HG02973 (cell line): ENCODE measurements around the gene ABTB2.
A peak's percentile ranks its signal among the peaks of the same experiment; 100 is the strongest.

ENCODE experiments used
- ATAC-seq: cut with Tn5 transposase; IDR thresholded peaks from one replicate; pipeline ENCODE4 v1.9.1; 2021; ENCODE audit warnings: moderate library complexity; ENCODE audit not compliant: unreplicated experiment

The ABTB2 gene

DNA sequence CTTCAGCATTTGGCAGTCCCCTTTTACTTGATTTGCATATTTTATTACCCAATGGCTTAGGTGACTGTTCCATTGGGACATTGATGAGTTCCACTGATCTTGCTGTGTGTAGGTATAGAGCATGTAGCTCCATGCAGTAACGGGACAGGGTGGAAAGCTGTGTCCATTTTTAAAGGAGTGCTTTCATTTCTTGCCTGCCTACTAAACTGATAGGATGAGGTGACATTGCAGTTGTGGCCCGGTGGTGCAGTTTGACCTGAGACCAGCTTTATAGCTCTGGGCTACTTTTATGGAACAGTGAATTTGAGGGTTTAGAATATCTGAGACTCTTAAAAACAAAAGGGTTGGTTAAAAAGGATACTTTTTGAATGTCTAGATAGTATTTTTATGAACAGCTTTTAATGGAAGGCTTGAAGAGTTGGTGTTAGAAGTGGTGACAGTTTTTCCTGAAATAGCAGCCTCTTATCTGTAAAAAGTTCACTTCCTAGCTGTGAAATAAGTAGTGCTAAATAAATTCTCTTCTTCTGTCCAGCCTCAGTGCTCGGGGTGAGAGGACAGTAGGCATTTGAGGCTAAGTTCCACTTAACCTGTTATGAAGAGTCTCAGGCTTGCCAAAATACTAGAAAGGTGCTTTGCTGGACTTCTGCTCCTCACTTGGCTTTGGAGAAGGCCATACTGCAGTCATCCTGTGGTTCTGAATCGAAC, 225.4 kb downstream of the ABTB2 start:
- ATAC-seq: no peak

DNA sequence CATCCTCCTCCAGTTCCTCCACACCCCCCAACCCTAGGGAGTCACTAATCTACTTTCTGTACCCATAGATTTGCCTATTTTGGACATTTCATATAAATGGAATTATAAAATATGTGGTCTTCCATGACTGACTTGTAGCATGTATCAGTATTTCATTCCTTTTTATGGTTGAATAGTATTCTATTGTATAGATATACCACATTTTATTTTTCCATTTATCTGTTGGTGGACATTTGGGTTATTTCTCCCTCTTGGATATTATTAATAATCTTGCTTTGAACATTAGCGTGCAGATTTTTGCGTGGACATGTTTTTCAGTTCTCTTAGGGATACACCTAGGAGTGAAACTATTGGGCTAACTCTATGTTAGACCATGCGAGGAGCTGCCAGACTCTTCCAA, 229.0 kb downstream of the ABTB2 start:
- no peak for ATAC-seq

DNA sequence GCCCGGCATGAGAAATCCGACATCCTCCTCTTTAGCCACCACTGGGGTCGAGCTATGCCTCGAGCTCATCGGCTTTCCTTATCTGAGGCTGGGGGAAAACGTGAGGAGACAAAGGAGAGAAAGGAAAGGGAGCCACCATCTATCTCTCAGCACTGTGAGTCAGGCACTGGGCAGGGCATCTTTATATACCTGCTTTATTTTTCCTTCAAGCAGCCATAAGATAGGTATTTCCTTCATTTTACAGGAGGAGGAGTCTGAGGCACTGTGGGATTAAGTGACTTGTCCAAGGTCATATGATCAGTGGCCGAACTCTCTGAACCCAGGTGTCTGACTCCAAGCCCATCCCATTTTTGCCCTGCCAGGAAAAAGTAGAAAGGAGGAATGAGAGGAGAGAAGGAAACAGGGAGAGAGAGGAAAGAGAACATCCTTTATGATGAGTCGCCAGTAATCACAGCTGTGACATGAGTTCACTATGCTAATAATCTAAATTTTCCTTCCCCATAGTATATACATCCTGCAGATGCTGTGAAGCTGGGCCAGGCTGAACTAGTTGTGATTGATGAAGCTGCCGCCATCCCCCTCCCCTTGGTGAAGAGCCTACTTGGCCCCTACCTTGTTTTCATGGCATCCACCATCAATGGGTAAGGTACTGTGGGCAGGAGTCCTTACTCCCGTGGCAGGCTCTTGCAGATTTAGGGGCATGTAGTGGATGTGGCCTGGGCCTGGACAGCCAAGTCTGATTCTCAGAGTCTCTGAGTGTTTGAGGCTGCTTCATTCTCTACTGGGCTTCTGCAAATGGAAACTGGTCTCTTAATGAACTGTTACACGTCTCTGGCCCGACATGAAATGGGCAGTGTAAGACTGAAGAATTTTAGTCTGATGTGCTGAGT, 230.6 kb downstream of the ABTB2 start:
- no peak for ATAC-seq

DNA sequence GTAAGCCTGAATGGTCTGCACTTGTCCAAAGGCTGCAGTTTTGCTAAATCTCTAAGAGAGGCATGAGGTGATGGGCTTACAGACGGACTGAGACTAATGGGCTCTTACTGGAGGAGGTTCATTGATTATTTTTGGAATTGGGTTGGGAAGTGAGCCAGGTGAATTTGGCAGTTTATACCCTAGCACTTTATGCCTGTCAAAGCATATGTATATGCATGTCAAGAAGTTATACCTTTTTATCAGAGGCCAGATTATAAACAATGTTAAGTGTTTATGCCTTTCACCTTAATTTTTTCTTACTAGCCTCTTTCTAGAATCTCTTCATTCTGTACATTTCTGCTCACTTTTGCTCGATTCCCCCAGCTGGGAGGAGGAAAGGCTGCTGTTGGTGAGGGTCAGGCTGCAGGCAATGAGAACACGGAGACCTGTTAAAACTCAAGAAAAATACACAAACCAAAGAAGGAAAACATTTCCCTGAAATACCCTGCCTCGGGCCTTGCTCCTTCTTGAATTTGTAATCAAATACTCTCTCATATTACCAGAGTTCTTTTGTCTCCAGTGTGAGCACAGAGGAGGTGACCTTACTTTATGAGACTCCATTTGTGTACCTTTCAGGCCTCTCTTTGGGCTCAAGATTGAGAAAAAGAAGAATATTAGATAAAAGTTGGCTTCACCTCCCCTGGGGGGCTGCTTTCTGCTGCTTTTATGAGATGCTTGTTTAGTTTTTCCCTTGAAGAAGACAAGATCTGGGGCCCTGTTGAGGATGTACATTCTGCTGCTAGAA, 232.7 kb downstream of the ABTB2 start:
- no peak for ATAC-seq

DNA sequence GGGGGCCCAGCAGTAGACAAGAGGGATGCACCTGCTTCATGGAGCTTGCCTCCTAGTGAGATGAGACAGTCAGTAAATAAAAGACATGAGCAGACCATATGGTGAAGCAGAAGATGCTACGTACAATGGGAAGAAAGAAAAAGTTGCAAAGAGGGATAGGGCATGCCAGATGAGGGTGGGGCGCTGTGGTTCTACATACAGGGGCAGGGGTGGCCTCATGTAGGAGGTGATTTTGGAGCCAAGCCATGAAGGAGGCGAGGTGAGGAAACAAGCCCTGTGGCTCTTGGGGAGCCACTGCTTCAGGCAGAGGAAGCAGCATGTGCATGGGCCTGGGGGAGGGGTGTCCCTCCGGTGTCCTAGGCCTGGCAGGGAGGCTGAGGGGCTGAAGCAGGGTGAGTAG, 237.2 kb downstream of the ABTB2 start:
- ATAC-seq: no peak

DNA sequence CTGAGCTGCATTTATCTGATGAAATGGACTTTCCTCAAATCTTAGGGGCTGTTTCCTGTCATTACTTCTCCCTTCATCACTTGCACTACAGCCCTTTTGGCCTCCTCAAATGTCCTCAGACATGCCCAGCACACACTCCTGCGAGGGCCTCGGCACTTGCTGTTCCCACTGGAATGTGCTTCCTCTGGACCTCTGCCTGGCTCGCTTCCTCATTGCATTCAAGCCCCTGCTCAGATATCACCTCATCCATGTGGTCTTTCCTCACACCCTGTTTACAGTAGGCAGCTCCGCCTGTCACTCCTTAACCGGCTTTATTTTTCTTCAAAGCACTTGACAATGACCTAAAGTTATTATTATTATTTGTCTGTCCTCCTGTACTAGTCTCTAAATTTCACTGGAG, 243.3 kb downstream of the ABTB2 start:
- no peak for ATAC-seq

DNA sequence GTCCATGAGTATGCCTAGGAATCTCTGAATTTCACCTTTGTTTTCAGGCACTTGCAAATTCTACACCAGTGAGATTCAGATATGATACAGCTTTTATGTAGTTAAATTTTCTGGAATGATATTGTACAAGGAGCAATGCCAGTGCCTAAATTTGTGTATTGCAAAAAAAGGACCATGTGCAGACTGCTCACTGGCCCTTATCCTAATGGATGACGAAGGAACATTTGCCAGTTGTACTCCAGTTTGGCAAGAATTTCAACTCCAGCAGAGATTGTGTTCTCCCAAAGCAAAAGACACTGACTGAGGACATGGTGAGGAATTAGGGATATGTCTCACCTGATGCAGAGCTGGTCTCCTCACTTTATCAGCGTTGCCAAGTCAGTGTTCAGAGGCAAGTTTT, 243.8 kb downstream of the ABTB2 start:
- ATAC-seq: no peak

DNA sequence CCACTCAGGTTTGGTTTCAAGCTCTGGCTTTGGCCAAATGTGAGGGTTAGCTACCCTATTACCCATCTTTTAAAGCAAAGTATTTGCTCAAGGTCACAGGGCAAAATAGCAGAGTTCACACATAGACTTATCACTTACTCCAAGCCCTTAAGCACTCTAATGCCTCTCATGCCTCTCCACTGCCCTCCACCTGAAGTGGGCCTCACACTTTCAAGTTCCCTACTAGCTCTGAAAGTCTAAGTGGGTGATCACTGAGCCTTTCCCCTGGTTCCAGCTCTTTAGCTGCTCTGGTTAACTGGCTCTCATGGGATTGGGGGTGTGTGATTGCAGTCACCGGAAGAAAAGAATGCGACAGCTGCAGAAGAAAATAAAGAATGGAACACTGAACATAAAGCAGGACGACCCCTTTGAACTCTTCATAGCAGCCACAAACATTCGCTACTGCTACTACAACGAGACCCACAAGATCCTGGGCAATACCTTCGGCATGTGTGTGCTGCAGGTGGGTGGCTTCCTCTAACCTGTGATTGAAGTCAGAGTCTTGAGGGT, 246.0 kb downstream of the ABTB2 start:
- ATAC-seq: no peak

DNA sequence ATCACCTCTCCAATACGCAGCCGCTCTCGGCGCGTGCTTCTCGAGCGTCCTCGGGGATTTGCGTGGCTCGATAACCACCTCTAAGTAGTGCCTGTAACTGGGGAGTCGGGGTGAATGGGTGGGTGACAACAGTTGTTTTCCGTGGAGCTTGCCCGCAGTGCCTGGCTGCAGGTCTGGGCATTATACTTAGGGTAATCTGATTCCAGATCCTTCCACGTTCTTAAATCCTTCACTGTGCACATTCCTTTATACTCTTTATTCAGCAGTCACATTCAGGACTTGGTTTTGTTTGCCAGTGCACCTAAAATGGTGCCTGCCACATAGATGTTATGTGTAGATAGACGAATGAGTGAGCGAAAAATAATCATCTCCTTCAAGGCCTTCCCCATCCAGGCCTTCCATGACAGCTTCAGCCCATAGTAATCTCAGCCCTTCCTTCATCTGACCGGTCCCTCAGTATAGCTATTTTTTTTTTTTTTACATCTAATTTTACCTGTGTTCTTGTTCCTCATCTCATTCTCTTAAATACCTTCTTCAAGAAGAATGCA, 251.8 kb downstream of the ABTB2 start:
- peak; percentile 6 for ATAC-seq

DNA sequence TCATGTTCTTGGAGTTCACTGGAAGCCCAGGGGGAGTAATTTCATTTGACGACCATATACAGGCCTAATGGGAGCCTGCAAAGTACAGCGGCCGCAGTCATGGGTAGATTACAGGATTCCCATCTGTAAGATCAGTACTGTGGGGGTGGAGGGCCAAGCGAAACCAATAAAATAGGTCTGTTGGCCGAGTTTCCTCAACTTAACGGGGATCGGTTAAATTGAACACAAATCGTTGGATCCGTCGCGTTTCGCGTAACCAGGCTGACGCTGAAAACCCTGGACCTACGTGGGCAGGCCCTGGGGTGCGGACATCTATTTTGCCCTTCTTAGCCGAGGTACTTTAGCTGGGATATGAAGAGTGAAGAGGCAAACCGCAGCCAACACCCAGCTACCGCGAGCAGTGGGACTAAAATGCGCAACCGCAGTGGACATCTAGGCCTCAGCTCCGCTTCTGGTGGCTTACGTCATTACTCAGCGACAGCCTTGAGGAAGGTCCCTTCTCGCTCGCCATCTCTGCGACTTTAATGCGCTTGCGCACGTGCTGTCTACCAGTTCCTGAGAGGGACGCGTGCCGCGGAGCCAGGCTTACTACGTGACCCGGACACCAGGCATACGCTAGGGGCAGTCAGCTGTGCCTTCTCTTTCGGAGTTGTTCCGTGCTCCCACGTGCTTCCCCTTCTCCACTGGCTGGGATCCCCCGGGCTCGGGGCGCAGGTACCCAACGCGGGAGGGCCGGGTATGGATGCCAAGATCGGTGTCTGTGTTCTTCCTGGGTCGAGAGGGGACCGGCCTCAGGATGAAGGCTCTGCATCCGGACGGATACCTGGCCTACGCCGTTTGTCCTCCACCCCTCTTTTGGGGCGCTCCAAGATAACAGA, 252.5 kb downstream of the ABTB2 start, which contains the start of gene NAT10:
TSS of gene NAT10 (plus strand) at position 551 of the 878 bp plus-strand sequence. CDS start 2,597 bp downstream, outside the sequence.
- ATAC-seq: peak; percentile 84

DNA sequence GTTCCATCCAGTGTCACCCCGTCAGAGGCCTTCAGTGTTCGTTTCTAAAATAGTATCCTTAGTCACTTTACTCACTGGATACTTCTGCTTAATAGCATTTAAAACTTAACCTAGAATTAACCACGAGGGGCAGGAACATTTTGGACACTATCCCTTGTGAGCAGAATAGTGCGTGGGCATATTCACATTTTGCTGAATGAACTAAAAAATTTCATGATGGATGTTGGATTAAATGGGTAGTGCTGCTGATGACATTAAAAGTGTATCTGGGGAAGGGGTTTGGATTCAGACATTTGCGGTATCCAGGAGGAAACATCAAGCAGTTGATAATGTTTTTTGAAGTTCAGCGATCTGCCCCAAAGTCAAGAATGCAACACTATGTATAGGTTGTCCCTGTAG, 253.1 kb downstream of the ABTB2 start:
- no peak for ATAC-seq
